Ascending aorta (tissue), 2 donors: ENCODE data around the gene ANKRD63. TPM values are rescaled to one million over a fixed set of nuclear protein-coding genes. Genes with fewer than 3 reads are reported as not detected.
A peak's percentile ranks its signal among the peaks of the same experiment; 100 is the strongest.

Source experiments
- DNase-seq, 2 donors: peaks; one replicate each; pipeline ENCODE4 v3.0.0-alpha.2; 2019; ENCODE audit warnings: low spot score in 2 of 2
- H3K27ac ChIP-seq, 2 donors: fragments of 200-600 bp; sonication (generic); one replicate each; pipeline ENCODE4 v1.5.1; 2016 to 2017; ENCODE audit warnings: mild to moderate bottlenecking in 1 of 2
- H3K27me3 ChIP-seq: fragments of 200-600 bp; sonication (generic); one replicate; pipeline ENCODE4 v1.5.1; 2017
- H3K36me3 ChIP-seq, 2 donors: fragments of 200-600 bp; sonication (generic); one replicate each; pipeline ENCODE4 v1.5.1; 2016
- H3K4me1 ChIP-seq, 2 donors: fragments of 200-600 bp; sonication (generic); one replicate each; pipeline ENCODE4 v1.5.1; 2016 to 2017; ENCODE audit warnings: mild to moderate bottlenecking in 1 of 2
- H3K4me3 ChIP-seq, 2 donors: fragments of 200-600 bp; sonication (generic); one replicate each; pipeline ENCODE4 v1.5.1; 2016 to 2017; ENCODE audit warnings: mild to moderate bottlenecking in 1 of 2
- H3K9me3 ChIP-seq, 2 donors: fragments of 200-600 bp; sonication (generic); one replicate each; pipeline ENCODE4 v1.5.1; 2016
- CTCF ChIP-seq, 3 experiments: fragments of 200-600 bp in 2 of 3; fragments of 450-650 bp in 1 of 3; sonication (generic) in 2 of 3; IDR thresholded peaks; one replicate each; pipeline ENCODE4 v1.5.1; 2016 to 2019; ENCODE audit warnings: antibody characterized with exemption in 3 of 3, mild to moderate bottlenecking in 1 of 3, moderate library complexity in 1 of 3
- intact Hi-C: fragments of 100-400 bp; cut with DNase I; formaldehyde crosslinking; loops from one replicate; pipeline ENCODE4 v1.15.1; 2023
- total RNA-seq: library from RNA; depleted of rRNA; stranded (reverse); fragments of >200 nt; gene quantifications from one replicate; pipeline ENCODE4 v1.1.0, GENCODE V29; 2016

ANKRD63 gene
- total RNA-seq, 1 donor from 2014 or later = not detected

- Histone ChIP-seq H3K4me3 (no peak overlapping the region), H3K27ac (peak overlapping the region; percentile 98 to 99), H3K27me3 (no peaks in the 10 kb centered on the region), H3K4me1 (peaks cover 42 to 82% of the 10 kb centered on the region in 2 donors), H3K36me3 (peaks cover 0 to 7% of the 10 kb centered on the region in 2 donors), H3K9me3 (no peaks in the 10 kb centered on the region)
- TF ChIP-seq CTCF (IDR thresholded peaks at IDR 0.05) = no peak
- intact Hi-C loops = no loop called here
- DNase-seq = no peak
Measured at GRCh38 chr15:40329804-40330203, 46.9 kb upstream of the ANKRD63 start.

GRCh38 chr15:40328751-40329150, 45.9 kb upstream of the ANKRD63 start:
- DNase-seq = no peak
- peak overlapping the region; percentile 98 to 99 for H3K27ac ChIP-seq
- peak overlapping the region in 1 of 2 donors; percentile 82 for H3K4me3 ChIP-seq
- no peaks in the 10 kb centered on the region for H3K9me3 ChIP-seq
- peaks cover 0 to 7% of the 10 kb centered on the region in 2 donors for H3K36me3 ChIP-seq
- no peak for TF ChIP-seq CTCF (IDR thresholded peaks at IDR 0.05)
- intact Hi-C loops = no loop called here
- H3K4me1 ChIP-seq = peaks cover 39 to 71% of the 10 kb centered on the region in 2 donors
- H3K27me3 ChIP-seq = no peaks in the 10 kb centered on the region

- intact Hi-C loops = no loop called here
- Histone ChIP-seq H3K4me1 (peaks cover 37 to 65% of the 10 kb centered on the region in 2 donors), H3K9me3 (no peaks in the 10 kb centered on the region), H3K4me3 (peak overlapping the region in 1 of 2 donors; percentile 82), H3K36me3 (peaks cover 0 to 7% of the 10 kb centered on the region in 2 donors), H3K27ac (peak overlapping the region; percentile 98 to 99), H3K27me3 (no peaks in the 10 kb centered on the region)
- no peak for TF ChIP-seq CTCF (IDR thresholded peaks at IDR 0.05)
- DNase-seq = no peak
Measured at GRCh38 chr15:40328176-40328575, 45.3 kb upstream of the ANKRD63 start.

- H3K9me3 ChIP-seq = no peaks in the 10 kb centered on the region
- TF ChIP-seq CTCF (IDR thresholded peaks at IDR 0.05) = no peak
- DNase-seq = no peak
- peak overlapping the region; percentile 98 to 99 for H3K27ac ChIP-seq
- no peaks in the 10 kb centered on the region for H3K27me3 ChIP-seq
- peaks cover 39 to 64% of the 10 kb centered on the region in 2 donors for H3K4me1 ChIP-seq
- H3K36me3 ChIP-seq = peaks cover 0 to 6% of the 10 kb centered on the region in 2 donors
- H3K4me3 ChIP-seq = peak overlapping the region; percentile 34 to 82
- intact Hi-C loops = no loop called here
Measured at GRCh38 chr15:40327457-40327856, 44.6 kb upstream of the ANKRD63 start.

GRCh38 chr15:40325700-40326099, 42.8 kb upstream of the ANKRD63 start:
- intact Hi-C loops = no loop called here

More at GRCh38 chr15:40325700-40326099, 42.8 kb upstream of the ANKRD63 start:
- no peaks in the 10 kb centered on the region for H3K27me3 ChIP-seq
- H3K9me3 ChIP-seq = no peaks in the 10 kb centered on the region
- no peaks in the 10 kb centered on the region for H3K36me3 ChIP-seq
- peaks cover 43 to 53% of the 10 kb centered on the region in 2 donors for H3K4me1 ChIP-seq
- H3K27ac ChIP-seq = peak overlapping the region; percentile 98 to 99
- H3K4me3 ChIP-seq = peak overlapping the region; percentile 74 to 82
- TF ChIP-seq CTCF (IDR thresholded peaks at IDR 0.05) = no peak
- no peak for DNase-seq
